PC-3 (cell line): ENCODE results near the gene ZFYVE28.

Experiments
- CTCF ChIP-seq: fragments of 300-600 bp; sonication (generic); conservative IDR thresholded peaks from 2 replicates; pipeline ENCODE4 v1.5.1; 2017; ENCODE audit warnings: antibody characterized with exemption, low read depth, mild to moderate bottlenecking, low read length
- EZH2 ChIP-seq: fragments of 300-600 bp; sonication (generic); IDR thresholded peaks from one replicate; pipeline ENCODE4 v1.6.1; 2017; ENCODE audit warnings: antibody characterized with exemption, mild to moderate bottlenecking, low read length; ENCODE audit not compliant: unreplicated experiment
- EZH2phosphoT487 ChIP-seq: fragments of 300-600 bp; sonication (generic); IDR thresholded peaks from 2 replicates; pipeline ENCODE4 v1.6.1; 2018; ENCODE audit warnings: mild to moderate bottlenecking, antibody characterized with exemption, low read length, borderline replicate concordance

DNA sequence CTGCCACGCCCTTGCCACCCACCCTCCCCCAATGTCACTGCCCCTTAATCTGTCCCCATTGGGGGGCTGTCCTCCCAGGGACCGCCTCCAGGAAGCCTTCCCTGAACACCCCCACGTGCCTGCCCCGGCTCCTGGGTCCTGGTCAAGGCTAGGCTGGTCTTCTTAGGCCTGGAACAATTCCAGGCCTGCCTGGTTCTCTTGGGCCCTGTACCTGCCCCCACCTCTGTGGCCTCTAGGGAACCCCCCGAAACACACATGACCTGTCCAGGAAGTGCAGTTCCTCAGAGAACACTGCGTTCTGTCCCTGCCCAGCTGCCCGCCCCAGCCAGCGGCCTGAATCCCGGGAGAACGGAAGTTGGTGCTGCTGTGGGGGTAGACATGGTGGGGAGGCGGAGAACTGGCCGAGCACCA, 161.7 kb downstream of the ZFYVE28 start:
- TF ChIP-seq CTCF = no peak
- no peak for TF ChIP-seq EZH2
- no peak for TF ChIP-seq EZH2phosphoT487
